Bronchial epithelial cell (primary cell): ENCODE data around the gene GATAD2A. TPM values are rescaled to one million over a fixed set of nuclear protein-coding genes. Genes with fewer than 3 reads are reported as not detected.

Experiments
- DNase-seq: peaks from one replicate; pipeline ENCODE4 v3.0.0-alpha.2; 2010; ENCODE audit warnings: low read depth
- FAIRE-seq: peaks from 2 replicates; lab custom pipeline; 2011; peaks lifted over from hg19 to GRCh38; lab: Jason Lieb, UNC
- H3K27me3 ChIP-seq: 2 replicates; pipeline ENCODE4 v1.5.1; 2011; ENCODE audit warnings: low read length; ENCODE audit not compliant: control insufficient read depth, insufficient read depth
- H3K36me3 ChIP-seq: 2 replicates; pipeline ENCODE4 v1.5.1; 2011; ENCODE audit warnings: low read length; ENCODE audit not compliant: control insufficient read depth, insufficient read depth
- H3K4me3 ChIP-seq: 2 replicates; pipeline ENCODE4 v1.5.1; 2011; ENCODE audit warnings: mild to moderate bottlenecking, low read depth, low read length, control low read depth
- CTCF ChIP-seq: IDR thresholded peaks from 2 replicates; pipeline ENCODE4 v1.5.1; 2011; ENCODE audit warnings: mild to moderate bottlenecking, moderate library complexity, low read length, control low read depth, inconsistent platforms; ENCODE audit not compliant: insufficient read depth, severe bottlenecking
- total RNA-seq: library from RNA; depleted of rRNA; stranded (reverse); fragments of >200 nt; gene quantifications from 2 replicates; pipeline ENCODE4 v1.2.1, GENCODE V29; 2014

The GATAD2A gene
- total RNA-seq, 1 donor from 2014 or later = 48.4 TPM

GRCh38 chr19:19458110-19458816, 52.8 kb downstream of the GATAD2A start:
- Histone ChIP-seq H3K27me3 (no peaks in the 10 kb centered on the region), H3K36me3 (peaks cover 4% of the 10 kb centered on the region), H3K4me3 (no peak overlapping the region)
- FAIRE-seq = no peak
- no peak for DNase-seq
- no peak for TF ChIP-seq CTCF

DNA sequence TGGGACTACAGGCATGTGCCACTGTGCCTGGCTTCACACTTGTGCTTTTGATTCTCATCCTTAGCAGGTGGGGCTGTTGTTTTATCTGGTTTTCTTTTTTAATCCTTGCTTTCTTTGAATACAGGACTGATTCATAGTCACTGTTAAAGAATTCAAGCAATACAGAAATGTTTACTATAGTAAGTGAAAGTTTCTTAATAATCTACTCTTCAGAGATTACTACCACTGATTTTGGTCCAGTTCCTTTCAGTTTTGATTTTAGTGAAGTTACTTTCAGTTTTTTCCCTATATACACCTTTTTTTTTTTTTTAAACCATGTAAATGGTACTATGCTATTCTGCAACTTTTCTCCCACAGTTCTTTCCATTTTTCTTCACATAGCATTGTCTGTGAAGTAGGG, 53.6 kb downstream of the GATAD2A start:
- no peak for DNase-seq
- no peak overlapping the region for H3K4me3 ChIP-seq
- no peak for FAIRE-seq
- TF ChIP-seq CTCF = no peak
- H3K36me3 ChIP-seq = peaks cover 4% of the 10 kb centered on the region
- H3K27me3 ChIP-seq = no peaks in the 10 kb centered on the region

DNA sequence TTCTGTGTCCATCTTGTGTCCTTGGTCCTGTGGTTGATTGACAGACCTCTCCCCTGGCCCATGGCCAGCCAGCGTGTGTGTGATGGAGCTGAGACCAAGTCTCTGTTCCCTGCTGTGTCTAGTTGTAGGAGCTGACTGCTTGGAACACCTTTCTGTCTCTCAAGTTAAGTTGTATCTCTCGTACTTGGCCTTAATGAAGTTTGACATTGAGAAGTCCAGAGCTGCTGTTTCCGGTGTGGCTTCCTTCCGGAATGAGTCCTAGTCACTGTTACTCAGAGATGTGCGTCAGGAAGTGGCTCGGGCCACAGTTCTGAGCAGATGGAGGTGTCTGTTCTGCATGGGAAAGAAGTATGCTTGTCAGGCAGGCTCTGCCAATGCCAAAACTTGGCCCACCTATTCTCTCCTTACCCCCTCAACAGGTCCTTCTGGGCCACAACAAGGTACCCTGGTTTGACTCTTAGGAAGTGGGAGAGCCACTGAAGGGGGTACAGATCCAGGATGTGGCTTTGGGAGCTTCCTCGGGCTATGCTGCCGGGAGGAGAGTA, 54.3 kb downstream of the GATAD2A start:
- DNase-seq = peak; percentile 64
- peaks cover 5% of the 10 kb centered on the region for H3K36me3 ChIP-seq
- FAIRE-seq = no peak
- TF ChIP-seq CTCF = no peak
- no peaks in the 10 kb centered on the region for H3K27me3 ChIP-seq
- H3K4me3 ChIP-seq = no peak overlapping the region

DNA sequence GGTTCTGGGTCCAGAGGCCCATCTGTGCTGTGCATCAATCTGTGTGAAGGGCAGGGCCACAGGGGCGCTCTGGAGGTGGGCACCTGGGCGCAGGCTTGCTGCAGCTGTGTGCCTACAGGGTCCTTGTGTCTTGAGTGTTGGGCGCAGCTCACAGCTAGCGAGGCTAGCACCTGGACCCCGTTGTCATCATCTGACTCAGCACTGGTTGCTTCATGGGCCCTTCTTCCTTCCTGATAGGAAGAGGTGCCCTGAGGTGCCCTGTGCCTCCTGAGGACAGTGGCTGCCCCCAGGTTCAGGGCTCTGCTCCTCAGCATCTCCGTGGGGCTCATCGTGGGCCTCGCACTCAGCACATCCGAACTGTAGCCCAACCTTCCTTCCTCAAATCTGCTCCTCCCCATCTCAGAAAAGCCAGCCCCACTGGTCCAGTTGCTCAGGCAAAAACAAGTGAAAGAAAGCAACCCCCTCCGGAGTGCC, 54.8 kb downstream of the GATAD2A start:
- DNase-seq = peak; percentile 35
- Histone ChIP-seq H3K27me3 (no peaks in the 10 kb centered on the region), H3K4me3 (no peak overlapping the region), H3K36me3 (peaks cover 9% of the 10 kb centered on the region)
- no peak for TF ChIP-seq CTCF
- no peak for FAIRE-seq

- Histone ChIP-seq H3K36me3 (peaks cover 14% of the 10 kb centered on the region), H3K27me3 (no peaks in the 10 kb centered on the region), H3K4me3 (no peak overlapping the region)
- DNase-seq = no peak
- FAIRE-seq = no peak
- no peak for TF ChIP-seq CTCF
Observed at GRCh38 chr19:19460761-19461265, 55.3 kb downstream of the GATAD2A start.

DNA sequence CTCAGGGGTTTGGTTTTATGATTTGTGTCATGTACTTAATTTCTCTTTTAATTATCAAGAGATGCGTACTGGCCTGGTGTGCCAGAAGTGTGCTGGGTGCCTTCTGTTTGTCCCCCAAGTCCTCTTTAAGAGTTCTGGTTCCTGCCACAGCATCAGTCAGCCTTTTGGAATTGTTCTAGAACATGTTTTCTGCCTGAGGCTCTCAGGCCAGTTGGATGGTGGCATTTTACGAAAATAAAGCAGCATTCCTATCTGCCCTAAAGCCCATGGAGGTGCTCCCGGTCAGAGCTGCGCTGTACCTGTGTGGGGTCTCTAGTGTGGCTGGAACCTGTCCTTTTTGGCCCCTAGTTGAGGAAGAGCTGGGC, 55.8 kb downstream of the GATAD2A start:
- Histone ChIP-seq H3K27me3 (no peaks in the 10 kb centered on the region), H3K36me3 (peaks cover 17% of the 10 kb centered on the region), H3K4me3 (no peak overlapping the region)
- no peak for FAIRE-seq
- no peak for TF ChIP-seq CTCF
- DNase-seq = no peak
